Sigmoid colon (tissue), 7 donors: ENCODE measurements around the gene PALM3. TPM values are rescaled to one million over a fixed set of nuclear protein-coding genes. Genes with fewer than 3 reads are reported as not detected.

Experiments used
- DNase-seq: peaks from one replicate; pipeline ENCODE4 v3.0.0-alpha.2; 2019
- H3K27ac ChIP-seq, 4 donors: fragments of 200-600 bp; sonication (generic); one replicate each; pipeline ENCODE4 v1.5.1; 2016 to 2019; ENCODE audit warnings: mild to moderate bottlenecking in 1 of 4
- H3K27me3 ChIP-seq, 3 donors: fragments of 200-600 bp; sonication (generic); one replicate each; pipeline ENCODE4 v1.5.1; 2019; ENCODE audit warnings: mild to moderate bottlenecking in 1 of 3
- H3K36me3 ChIP-seq, 4 donors: fragments of 200-600 bp; sonication (generic); one replicate each; pipeline ENCODE4 v1.5.1; 2016 to 2019
- H3K4me1 ChIP-seq, 4 donors: fragments of 200-600 bp; sonication (generic); one replicate each; pipeline ENCODE4 v1.5.1; 2017 to 2019
- H3K4me3 ChIP-seq, 4 donors: fragments of 200-600 bp; sonication (generic); one replicate each; pipeline ENCODE4 v1.5.1; 2017 to 2019; ENCODE audit warnings: mild to moderate bottlenecking in 2 of 4, moderate library complexity in 1 of 4
- H3K9me3 ChIP-seq, 4 donors: fragments of 200-600 bp in 3 of 4; sonication (generic) in 3 of 4; one replicate each; pipeline versions ENCODE4 v1.5.1 to v1.6.1; 2013 to 2019
- CTCF ChIP-seq, 4 experiments: fragments of 450-650 bp in 3 of 4; fragments of 200-600 bp in 1 of 4; IDR thresholded peaks; one replicate each; pipeline ENCODE4 v1.5.1; 2016 to 2019; ENCODE audit warnings: antibody characterized with exemption in 4 of 4, mild to moderate bottlenecking in 3 of 4, moderate library complexity in 2 of 4
- EP300 ChIP-seq, 4 donors: sonication (generic); formaldehyde crosslinking; IDR thresholded peaks; one replicate each; pipeline ENCODE4 v1.6.1; 2017; ENCODE audit warnings: antibody characterized with exemption in 4 of 4
- POLR2A ChIP-seq, 2 donors: fragments of 450-650 bp; IDR thresholded peaks; one replicate each; pipeline ENCODE4 v1.6.1; 2016; ENCODE audit warnings: antibody characterized with exemption in 2 of 2, mild to moderate bottlenecking in 2 of 2, moderate library complexity in 2 of 2
- POLR2AphosphoS5 ChIP-seq, 4 donors: sonication (generic); formaldehyde crosslinking; IDR thresholded peaks; one replicate each; pipeline ENCODE4 v1.6.1; 2017; ENCODE audit warnings: antibody characterized with exemption in 4 of 4
- WGBS, 2 donors: extraction: QIAGEN DNeasy Blood & Tissue Kit; methylation state at CpG; one replicate each; pipeline ENCODE4 v1.1.7; 2013; 5-methylcytosine and 5-hydroxymethylcytosine counted together
- intact Hi-C: fragments of 100-400 bp; cut with DNase I; formaldehyde crosslinking; loops from one replicate; pipeline ENCODE4 v1.15.1; 2023
- polyA plus RNA-seq, 3 donors: library from polyadenylated mRNA; stranded (reverse); fragments of 200-250 nt; gene quantifications; one replicate each; pipeline ENCODE4 v1.2.3, GENCODE V29; 2013
- total RNA-seq, 4 donors: library from RNA; depleted of rRNA; stranded (reverse); fragments of >200 nt; gene quantifications; one replicate each; pipeline ENCODE4 v1.1.0, GENCODE V29; 2016
- donor health status: healthy with polysubstance abuse.
- donor health status: Bipolar disorder and iron deficiency.
- donor health status: healthy.

Gene PALM3
- total and polyA plus RNA-seq, 7 donors: 0.41 to 1.5 (median 0.66) TPM; not detected in 4

GRCh38 chr19:14089662-14090508 lies 28.0 kb upstream of the PALM3 start:
- H3K4me3 ChIP-seq: peak overlapping the region; percentile 60 to 84 (median 72)
- H3K27ac ChIP-seq: peak overlapping the region; percentile 91 to 98 (median 96)
- H3K36me3 ChIP-seq: peaks cover 0 to 17% (median 12%) of the 10 kb centered on the region in 4 donors
- H3K27me3 ChIP-seq: no peaks in the 10 kb centered on the region
- intact Hi-C loops: loop anchor here (2.0 to 10.0 kb wide), 2 partner anchors 25 to 295 kb away; partner anchors contain the start of gene ZSWIM4
- no peak for TF ChIP-seq POLR2AphosphoS5 (IDR thresholded peaks at IDR 0.05)
- no peak for TF ChIP-seq POLR2A (IDR thresholded peaks at IDR 0.05)
- no peak for TF ChIP-seq EP300 (IDR thresholded peaks at IDR 0.05)
- TF ChIP-seq CTCF (IDR thresholded peaks at IDR 0.05): no peak
- H3K9me3 ChIP-seq: peaks cover 4 to 6% (median 5%) of the 10 kb centered on the region in 4 donors
- 0 to 1% methylated on average over 142 of the region's 142 CpGs for WGBS, 2 donors
- DNase-seq: no peak
- peaks cover 0 to 20% (median 17%) of the 10 kb centered on the region in 4 donors for H3K4me1 ChIP-seq

- intact Hi-C loops: loop anchor here (10.0 kb wide), 1 partner anchor 295 kb away; the partner anchor contains the start of gene ZSWIM4
- H3K4me3 ChIP-seq: peak overlapping the region; percentile 29 to 84 (median 72)
- TF ChIP-seq EP300 (IDR thresholded peaks at IDR 0.05) (no peak), POLR2A (IDR thresholded peaks at IDR 0.05) (no peak), POLR2AphosphoS5 (IDR thresholded peaks at IDR 0.05) (no peak), CTCF (IDR thresholded peaks at IDR 0.05) (no peak)
- no peak for DNase-seq
- peaks cover 4 to 6% (median 5%) of the 10 kb centered on the region in 4 donors for H3K9me3 ChIP-seq
- peaks cover 0 to 17% (median 12%) of the 10 kb centered on the region in 4 donors for H3K36me3 ChIP-seq
- WGBS, 2 donors: 16 to 22% methylated on average over 16 of the region's 16 CpGs
- peak overlapping the region; percentile 49 to 98 (median 92) for H3K27ac ChIP-seq
- H3K27me3 ChIP-seq: no peaks in the 10 kb centered on the region
- H3K4me1 ChIP-seq: peaks cover 0 to 20% (median 17%) of the 10 kb centered on the region in 4 donors
Observed at GRCh38 chr19:14089412-14089661, 27.5 kb upstream of the PALM3 start.

GRCh38 chr19:14088634-14089411 lies 26.9 kb upstream of the PALM3 start:
- intact Hi-C loops: loop anchor here (10.0 kb wide), 1 partner anchor 294 kb away; the partner anchor contains the start of gene ZSWIM4
- 87 to 91% methylated on average over 30 of the region's 30 CpGs for WGBS, 2 donors
- peaks cover 0 to 17% (median 12%) of the 10 kb centered on the region in 4 donors for H3K36me3 ChIP-seq

GRCh38 chr19:14086098-14086497 lies 24.2 kb upstream of the PALM3 start:
- Histone ChIP-seq H3K4me3 (no peak overlapping the region), H3K27ac (no peak overlapping the region), H3K36me3 (peaks cover 0 to 17% (median 12%) of the 10 kb centered on the region in 4 donors), H3K27me3 (no peaks in the 10 kb centered on the region), H3K4me1 (peaks cover 0 to 21% (median 19%) of the 10 kb centered on the region in 4 donors), H3K9me3 (no peaks in the 10 kb centered on the region)
- TF ChIP-seq EP300 (IDR thresholded peaks at IDR 0.05) (no peak), POLR2AphosphoS5 (IDR thresholded peaks at IDR 0.05) (no peak), POLR2A (IDR thresholded peaks at IDR 0.05) (no peak)
- WGBS, 2 donors: 76 to 78% methylated on average over 5 of the region's 5 CpGs
- DNase-seq: no peak
- intact Hi-C loops: loop anchor here (10.0 kb wide), 1 partner anchor 291 kb away; the partner anchor contains the start of gene ZSWIM4

More at GRCh38 chr19:14088634-14089411, 26.9 kb upstream of the PALM3 start:
- H3K9me3 ChIP-seq: peaks cover 4 to 6% (median 5%) of the 10 kb centered on the region in 4 donors
- peak overlapping the region; percentile 49 to 98 (median 92) for H3K27ac ChIP-seq
- DNase-seq: no peak
- H3K4me3 ChIP-seq: peak overlapping the region; percentile 29 to 84 (median 72)
- no peaks in the 10 kb centered on the region for H3K27me3 ChIP-seq
- TF ChIP-seq POLR2AphosphoS5 (IDR thresholded peaks at IDR 0.05): no peak
- TF ChIP-seq POLR2A (IDR thresholded peaks at IDR 0.05): no peak
- TF ChIP-seq CTCF (IDR thresholded peaks at IDR 0.05): no peak
- TF ChIP-seq EP300 (IDR thresholded peaks at IDR 0.05): no peak
- H3K4me1 ChIP-seq: peaks cover 0 to 20% (median 17%) of the 10 kb centered on the region in 4 donors
